Panc1 (cell line): Measurements from ENCODE around the gene ANTXR1.

Source experiments
- POLR2AphosphoS5 ChIP-seq: IDR thresholded peaks from 2 replicates; pipeline ENCODE4 v1.6.1; 2012; ENCODE audit warnings: mild to moderate bottlenecking, low read depth, low read length, moderate library complexity
- TF ChIP-seq, protein P1 (sequence below), 2 experiments: IDR thresholded peaks; 2 replicates each; pipeline ENCODE4 v1.6.1; 2011 to 2012; ENCODE audit warnings: low read depth in 2 of 2, control low read depth in 1 of 2, low read length in 1 of 2, mild to moderate bottlenecking in 1 of 2, moderate library complexity in 1 of 2; ENCODE audit not compliant: insufficient read depth in 1 of 2
- TF ChIP-seq, protein P2 (sequence below): fragments of 450-650 bp; IDR thresholded peaks from 2 replicates; pipeline ENCODE4 v1.5.1; 2017; ENCODE audit warnings: mild to moderate bottlenecking

DNA sequence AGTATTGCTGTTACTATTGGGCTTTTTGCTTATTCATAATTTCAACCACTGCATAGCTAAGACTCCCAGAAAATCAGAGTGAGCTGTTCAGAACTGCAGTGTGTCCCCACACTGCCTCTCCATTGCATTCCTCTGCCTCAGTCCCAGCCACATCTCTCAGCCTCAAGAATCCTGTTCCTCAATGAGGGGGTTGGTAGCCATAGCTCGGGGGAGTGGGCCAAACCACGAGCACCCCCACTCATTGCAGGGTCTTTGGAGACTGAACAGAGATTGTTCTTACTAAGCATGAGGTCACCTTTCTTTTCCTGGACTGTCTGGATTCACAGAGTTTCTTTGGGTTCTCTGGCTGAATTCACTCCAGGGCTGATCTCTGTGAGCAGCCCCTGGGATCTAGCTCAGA, 213.0 kb downstream of the ANTXR1 start:
- TF ChIP-seq POLR2AphosphoS5 = no peak
- TF ChIP-seq, protein P1, sequence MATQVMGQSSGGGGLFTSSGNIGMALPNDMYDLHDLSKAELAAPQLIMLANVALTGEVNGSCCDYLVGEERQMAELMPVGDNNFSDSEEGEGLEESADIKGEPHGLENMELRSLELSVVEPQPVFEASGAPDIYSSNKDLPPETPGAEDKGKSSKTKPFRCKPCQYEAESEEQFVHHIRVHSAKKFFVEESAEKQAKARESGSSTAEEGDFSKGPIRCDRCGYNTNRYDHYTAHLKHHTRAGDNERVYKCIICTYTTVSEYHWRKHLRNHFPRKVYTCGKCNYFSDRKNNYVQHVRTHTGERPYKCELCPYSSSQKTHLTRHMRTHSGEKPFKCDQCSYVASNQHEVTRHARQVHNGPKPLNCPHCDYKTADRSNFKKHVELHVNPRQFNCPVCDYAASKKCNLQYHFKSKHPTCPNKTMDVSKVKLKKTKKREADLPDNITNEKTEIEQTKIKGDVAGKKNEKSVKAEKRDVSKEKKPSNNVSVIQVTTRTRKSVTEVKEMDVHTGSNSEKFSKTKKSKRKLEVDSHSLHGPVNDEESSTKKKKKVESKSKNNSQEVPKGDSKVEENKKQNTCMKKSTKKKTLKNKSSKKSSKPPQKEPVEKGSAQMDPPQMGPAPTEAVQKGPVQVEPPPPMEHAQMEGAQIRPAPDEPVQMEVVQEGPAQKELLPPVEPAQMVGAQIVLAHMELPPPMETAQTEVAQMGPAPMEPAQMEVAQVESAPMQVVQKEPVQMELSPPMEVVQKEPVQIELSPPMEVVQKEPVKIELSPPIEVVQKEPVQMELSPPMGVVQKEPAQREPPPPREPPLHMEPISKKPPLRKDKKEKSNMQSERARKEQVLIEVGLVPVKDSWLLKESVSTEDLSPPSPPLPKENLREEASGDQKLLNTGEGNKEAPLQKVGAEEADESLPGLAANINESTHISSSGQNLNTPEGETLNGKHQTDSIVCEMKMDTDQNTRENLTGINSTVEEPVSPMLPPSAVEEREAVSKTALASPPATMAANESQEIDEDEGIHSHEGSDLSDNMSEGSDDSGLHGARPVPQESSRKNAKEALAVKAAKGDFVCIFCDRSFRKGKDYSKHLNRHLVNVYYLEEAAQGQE (IDR thresholded peaks at IDR 0.05; ENCODE audit: insufficient read depth in 1 of 2, low read depth in 2 of 2, low read length in 1 of 2) = no peak
- TF ChIP-seq, protein P2, sequence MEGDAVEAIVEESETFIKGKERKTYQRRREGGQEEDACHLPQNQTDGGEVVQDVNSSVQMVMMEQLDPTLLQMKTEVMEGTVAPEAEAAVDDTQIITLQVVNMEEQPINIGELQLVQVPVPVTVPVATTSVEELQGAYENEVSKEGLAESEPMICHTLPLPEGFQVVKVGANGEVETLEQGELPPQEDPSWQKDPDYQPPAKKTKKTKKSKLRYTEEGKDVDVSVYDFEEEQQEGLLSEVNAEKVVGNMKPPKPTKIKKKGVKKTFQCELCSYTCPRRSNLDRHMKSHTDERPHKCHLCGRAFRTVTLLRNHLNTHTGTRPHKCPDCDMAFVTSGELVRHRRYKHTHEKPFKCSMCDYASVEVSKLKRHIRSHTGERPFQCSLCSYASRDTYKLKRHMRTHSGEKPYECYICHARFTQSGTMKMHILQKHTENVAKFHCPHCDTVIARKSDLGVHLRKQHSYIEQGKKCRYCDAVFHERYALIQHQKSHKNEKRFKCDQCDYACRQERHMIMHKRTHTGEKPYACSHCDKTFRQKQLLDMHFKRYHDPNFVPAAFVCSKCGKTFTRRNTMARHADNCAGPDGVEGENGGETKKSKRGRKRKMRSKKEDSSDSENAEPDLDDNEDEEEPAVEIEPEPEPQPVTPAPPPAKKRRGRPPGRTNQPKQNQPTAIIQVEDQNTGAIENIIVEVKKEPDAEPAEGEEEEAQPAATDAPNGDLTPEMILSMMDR = no peak
